ENCODE data around the gene NBAS. TPM values are rescaled to one million over a fixed set of nuclear protein-coding genes. Genes with fewer than 3 reads are reported as not detected.
A peak's percentile ranks its signal among the peaks of the same experiment; 100 is the strongest.

Gene NBAS
- total and polyA plus RNA-seq, 9 of the 15 experiments (the other 6 are each of a cell fraction or from before 2014, with no cell fraction given): 15.3 to 94.4 (median 69.9) TPM

DNA sequence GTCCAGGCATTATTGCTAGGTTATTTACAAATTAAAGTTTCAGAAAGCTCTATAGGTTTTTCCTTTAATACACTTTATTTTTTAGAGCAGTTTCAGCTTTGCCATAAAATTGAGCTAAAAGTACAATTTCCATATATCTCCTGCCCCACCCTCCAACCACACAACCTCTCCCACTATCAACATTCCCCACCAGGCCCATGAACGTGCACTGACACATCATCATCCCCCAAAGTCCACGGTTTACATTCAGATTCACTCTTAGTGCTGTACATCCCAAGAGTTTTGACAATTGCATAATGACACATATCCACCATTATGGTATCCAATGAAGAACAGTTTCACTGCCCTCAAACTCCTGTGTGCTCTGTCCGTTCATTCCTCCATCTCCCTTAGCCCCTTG, 139.4 kb downstream of the NBAS start (continued):
- peak; percentile 68 for TF ChIP-seq TCF3 (CRISPR knock-in tag; IDR thresholded peaks at IDR 0.05)
- TF ChIP-seq, protein P1, sequence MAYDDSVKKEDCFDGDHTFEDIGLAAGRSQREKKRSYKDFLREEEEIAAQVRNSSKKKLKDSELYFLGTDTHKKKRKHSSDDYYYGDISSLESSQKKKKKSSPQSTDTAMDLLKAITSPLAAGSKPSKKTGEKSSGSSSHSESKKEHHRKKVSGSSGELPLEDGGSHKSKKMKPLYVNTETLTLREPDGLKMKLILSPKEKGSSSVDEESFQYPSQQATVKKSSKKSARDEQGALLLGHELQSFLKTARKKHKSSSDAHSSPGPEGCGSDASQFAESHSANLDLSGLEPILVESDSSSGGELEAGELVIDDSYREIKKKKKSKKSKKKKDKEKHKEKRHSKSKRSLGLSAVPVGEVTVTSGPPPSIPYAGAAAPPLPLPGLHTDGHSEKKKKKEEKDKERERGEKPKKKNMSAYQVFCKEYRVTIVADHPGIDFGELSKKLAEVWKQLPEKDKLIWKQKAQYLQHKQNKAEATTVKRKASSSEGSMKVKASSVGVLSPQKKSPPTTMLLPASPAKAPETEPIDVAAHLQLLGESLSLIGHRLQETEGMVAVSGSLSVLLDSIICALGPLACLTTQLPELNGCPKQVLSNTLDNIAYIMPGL (CRISPR knock-in tag; IDR thresholded peaks at IDR 0.05): no peak

DNA sequence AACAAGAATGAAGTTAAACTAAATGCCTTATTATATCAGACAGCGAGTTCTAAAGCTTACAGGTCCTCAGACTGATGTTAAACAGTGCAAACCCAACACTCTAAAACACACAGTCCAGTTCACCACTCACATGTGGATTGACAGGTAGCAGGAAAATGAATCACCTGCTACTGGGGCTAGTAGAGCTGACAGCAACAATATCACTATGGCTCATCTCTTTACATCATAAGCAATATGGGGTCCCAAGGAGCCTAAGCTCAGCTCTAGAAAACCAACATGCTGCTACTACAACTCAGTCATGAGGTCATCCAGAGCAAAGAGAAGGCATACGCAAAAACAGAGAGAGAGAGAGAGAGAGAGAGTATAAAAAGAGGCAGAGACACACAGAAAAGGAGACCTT, 145.4 kb downstream of the NBAS start:
- no peaks in the 10 kb centered on the region for H3K9me1 ChIP-seq (ENCODE audit: control insufficient read depth, insufficient read depth, low read length)
- FAIRE-seq: no peak
- 90% methylated on average over 2 of the region's 2 CpGs for WGBS (ENCODE audit: insufficient coverage, low coverage, missing lambda C conversion rate)
- intact Hi-C loops (cut with micrococcal nuclease) (no loop called here), in situ Hi-C loops (cut with MboI) (no loop called here)
- H3K79me2 ChIP-seq (ENCODE audit: control insufficient read depth, insufficient read depth, low read length): no peaks in the 10 kb centered on the region
- H2AFZ ChIP-seq (ENCODE audit: low read depth, low read length): no peak overlapping the region
- ATAC-seq: no peak; the same call in 2 of the 3 replicates
- H3K27ac ChIP-seq (ENCODE audit: extremely low read depth, low read depth, low read length): no peak overlapping the region
- DNase-seq (ENCODE audit: extremely low read depth in 1 of 4, low spot score in 3 of 4): no peak
- H3K27me3 ChIP-seq (ENCODE audit: control insufficient read depth in 2 of 2, insufficient read depth in 2 of 2, low read length in 2 of 2): no peaks in the 10 kb centered on the region
- H3K9ac ChIP-seq (ENCODE audit: insufficient read depth in 1 of 2, low read depth in 2 of 2, low read length in 2 of 2): no peak overlapping the region
- BruUV-seq (replicated peaks): no TSS peak
- H3K4me3 ChIP-seq: no peak overlapping the region
- H3K4me2 ChIP-seq (ENCODE audit: insufficient read depth, low read length): no peak overlapping the region
- peaks cover 83% of the 10 kb centered on the region; the same call in 2 of the 3 replicates for H3K36me3 ChIP-seq (ENCODE audit: control insufficient read depth, insufficient read depth, low read length)
- ChIA-PET CTCF (ENCODE audit: low intra/inter-chr PET ratio) (no interaction called here), POLR2A (interaction anchor here (0.7 to 1.4 kb wide), 3 partner anchors 9 to 61 kb away, joined by 4 to 5 read pairs (median 4); no protein-coding TSS in a partner anchor)
- H4K20me1 ChIP-seq (replicated peaks; ENCODE audit: control insufficient read depth, insufficient read depth, low read length): no peaks in the 10 kb centered on the region
- H3K4me1 ChIP-seq (replicated peaks in 1 of 2; ENCODE audit: control insufficient read depth in 2 of 2, insufficient read depth in 2 of 2, low read length in 2 of 2): no peaks in the 10 kb centered on the region; a peak in 1 of 5 replicates
- H3K9me3 ChIP-seq (replicated peaks; ENCODE audit: control insufficient read depth, insufficient read depth, low read depth, low read length): no peaks in the 10 kb centered on the region
- TF ChIP-seq, protein P2, sequence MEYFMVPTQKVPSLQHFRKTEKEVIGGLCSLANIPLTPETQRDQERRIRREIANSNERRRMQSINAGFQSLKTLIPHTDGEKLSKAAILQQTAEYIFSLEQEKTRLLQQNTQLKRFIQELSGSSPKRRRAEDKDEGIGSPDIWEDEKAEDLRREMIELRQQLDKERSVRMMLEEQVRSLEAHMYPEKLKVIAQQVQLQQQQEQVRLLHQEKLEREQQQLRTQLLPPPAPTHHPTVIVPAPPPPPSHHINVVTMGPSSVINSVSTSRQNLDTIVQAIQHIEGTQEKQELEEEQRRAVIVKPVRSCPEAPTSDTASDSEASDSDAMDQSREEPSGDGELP (CRISPR knock-in tag; IDR thresholded peaks at IDR 0.05; ENCODE audit: borderline replicate concordance): no peak
- TF ChIP-seq, protein P3, sequence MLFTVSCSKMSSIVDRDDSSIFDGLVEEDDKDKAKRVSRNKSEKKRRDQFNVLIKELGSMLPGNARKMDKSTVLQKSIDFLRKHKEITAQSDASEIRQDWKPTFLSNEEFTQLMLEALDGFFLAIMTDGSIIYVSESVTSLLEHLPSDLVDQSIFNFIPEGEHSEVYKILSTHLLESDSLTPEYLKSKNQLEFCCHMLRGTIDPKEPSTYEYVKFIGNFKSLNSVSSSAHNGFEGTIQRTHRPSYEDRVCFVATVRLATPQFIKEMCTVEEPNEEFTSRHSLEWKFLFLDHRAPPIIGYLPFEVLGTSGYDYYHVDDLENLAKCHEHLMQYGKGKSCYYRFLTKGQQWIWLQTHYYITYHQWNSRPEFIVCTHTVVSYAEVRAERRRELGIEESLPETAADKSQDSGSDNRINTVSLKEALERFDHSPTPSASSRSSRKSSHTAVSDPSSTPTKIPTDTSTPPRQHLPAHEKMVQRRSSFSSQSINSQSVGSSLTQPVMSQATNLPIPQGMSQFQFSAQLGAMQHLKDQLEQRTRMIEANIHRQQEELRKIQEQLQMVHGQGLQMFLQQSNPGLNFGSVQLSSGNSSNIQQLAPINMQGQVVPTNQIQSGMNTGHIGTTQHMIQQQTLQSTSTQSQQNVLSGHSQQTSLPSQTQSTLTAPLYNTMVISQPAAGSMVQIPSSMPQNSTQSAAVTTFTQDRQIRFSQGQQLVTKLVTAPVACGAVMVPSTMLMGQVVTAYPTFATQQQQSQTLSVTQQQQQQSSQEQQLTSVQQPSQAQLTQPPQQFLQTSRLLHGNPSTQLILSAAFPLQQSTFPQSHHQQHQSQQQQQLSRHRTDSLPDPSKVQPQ (CRISPR knock-in tag; IDR thresholded peaks at IDR 0.05; ENCODE audit: borderline replicate concordance): no peak
- TF ChIP-seq TEAD4 (IDR thresholded peaks at IDR 0.05; ENCODE audit: low read length) (no peak), TEAD4 (CRISPR knock-in tag; IDR thresholded peaks at IDR 0.05; ENCODE audit: borderline replicate concordance) (no peak), CBFB (CRISPR knock-in tag; IDR thresholded peaks at IDR 0.05) (no peak), CHCHD3 (CRISPR knock-in tag; IDR thresholded peaks at IDR 0.05) (no peak), ZNF586 (CRISPR knock-in tag; conservative IDR thresholded peaks at IDR 0.05) (no peak), RBBP5 (IDR thresholded peaks at IDR 0.05; ENCODE audit: borderline replicate concordance, insufficient read depth, low read length, poor library complexity, severe bottlenecking) (no peak)
- TF ChIP-seq, protein P4, sequence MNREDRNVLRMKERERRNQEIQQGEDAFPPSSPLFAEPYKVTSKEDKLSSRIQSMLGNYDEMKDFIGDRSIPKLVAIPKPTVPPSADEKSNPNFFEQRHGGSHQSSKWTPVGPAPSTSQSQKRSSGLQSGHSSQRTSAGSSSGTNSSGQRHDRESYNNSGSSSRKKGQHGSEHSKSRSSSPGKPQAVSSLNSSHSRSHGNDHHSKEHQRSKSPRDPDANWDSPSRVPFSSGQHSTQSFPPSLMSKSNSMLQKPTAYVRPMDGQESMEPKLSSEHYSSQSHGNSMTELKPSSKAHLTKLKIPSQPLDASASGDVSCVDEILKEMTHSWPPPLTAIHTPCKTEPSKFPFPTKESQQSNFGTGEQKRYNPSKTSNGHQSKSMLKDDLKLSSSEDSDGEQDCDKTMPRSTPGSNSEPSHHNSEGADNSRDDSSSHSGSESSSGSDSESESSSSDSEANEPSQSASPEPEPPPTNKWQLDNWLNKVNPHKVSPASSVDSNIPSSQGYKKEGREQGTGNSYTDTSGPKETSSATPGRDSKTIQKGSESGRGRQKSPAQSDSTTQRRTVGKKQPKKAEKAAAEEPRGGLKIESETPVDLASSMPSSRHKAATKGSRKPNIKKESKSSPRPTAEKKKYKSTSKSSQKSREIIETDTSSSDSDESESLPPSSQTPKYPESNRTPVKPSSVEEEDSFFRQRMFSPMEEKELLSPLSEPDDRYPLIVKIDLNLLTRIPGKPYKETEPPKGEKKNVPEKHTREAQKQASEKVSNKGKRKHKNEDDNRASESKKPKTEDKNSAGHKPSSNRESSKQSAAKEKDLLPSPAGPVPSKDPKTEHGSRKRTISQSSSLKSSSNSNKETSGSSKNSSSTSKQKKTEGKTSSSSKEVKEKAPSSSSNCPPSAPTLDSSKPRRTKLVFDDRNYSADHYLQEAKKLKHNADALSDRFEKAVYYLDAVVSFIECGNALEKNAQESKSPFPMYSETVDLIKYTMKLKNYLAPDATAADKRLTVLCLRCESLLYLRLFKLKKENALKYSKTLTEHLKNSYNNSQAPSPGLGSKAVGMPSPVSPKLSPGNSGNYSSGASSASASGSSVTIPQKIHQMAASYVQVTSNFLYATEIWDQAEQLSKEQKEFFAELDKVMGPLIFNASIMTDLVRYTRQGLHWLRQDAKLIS (CRISPR knock-in tag; IDR thresholded peaks at IDR 0.05): no peak

Measured in K562 (cell line).